Calu3 (cell line): ENCODE results near the gene TCERG1. TPM values are rescaled to one million over a fixed set of nuclear protein-coding genes. Genes with fewer than 3 reads are reported as not detected.
A peak's percentile ranks its signal among the peaks of the same experiment; 100 is the strongest.

Experiments
- BruUV-seq: library from RNA; stranded (reverse); fragments of 400-500 nt; replicated peaks from 2 replicates; lab custom pipeline; 2021; lab: Mats Ljungman, UMichigan
- CTCF ChIA-PET: fragments of 300-600 bp; sonication (Branson Sonifier 250); formaldehyde crosslinking; loops from one replicate; lab custom pipeline; 2022; ENCODE audit warnings: antibody characterized with exemption; lab: Charles Lee
- DNase-seq: peaks from one replicate; pipeline ENCODE4 v3.0.0; 2022
- H3K27ac Mint-ChIP-seq: one replicate; pipeline ENCODE4 v1.8.0; 2022; ENCODE audit warnings: mixed read lengths; ENCODE audit not compliant: unreplicated experiment
- H3K27me3 Mint-ChIP-seq: one replicate; pipeline ENCODE4 v1.8.0; 2022; ENCODE audit warnings: mixed read lengths; ENCODE audit not compliant: unreplicated experiment
- H3K36me3 Mint-ChIP-seq: one replicate; pipeline ENCODE4 v1.8.0; 2022; ENCODE audit warnings: mild to moderate bottlenecking, moderate library complexity, mixed read lengths; ENCODE audit not compliant: insufficient read depth, unreplicated experiment
- H3K4me1 Mint-ChIP-seq: one replicate; pipeline ENCODE4 v1.8.0; 2022; ENCODE audit warnings: mild to moderate bottlenecking, low read depth, mixed read lengths; ENCODE audit not compliant: unreplicated experiment
- H3K4me3 Mint-ChIP-seq: one replicate; pipeline ENCODE4 v1.8.0; 2022; ENCODE audit warnings: mild to moderate bottlenecking, low read depth, moderate library complexity, mixed read lengths; ENCODE audit not compliant: unreplicated experiment
- H3K9me3 Mint-ChIP-seq: one replicate; pipeline ENCODE4 v1.8.0; 2022; ENCODE audit warnings: low read depth, mixed read lengths; ENCODE audit not compliant: unreplicated experiment
- intact Hi-C: fragments of 100-400 bp; cut with micrococcal nuclease; formaldehyde crosslinking; loops from one replicate; pipeline ENCODE4 v1.10.0; 2022; ENCODE audit not compliant: unreplicated experiment
- total RNA-seq: library from RNA; stranded (reverse); gene quantifications from 2 replicates; pipeline ENCODE4 v1.2.3, GENCODE V29; 2022
- TF ChIP-seq, protein P1 (sequence below): fragments of 200-600 bp; IDR thresholded peaks from one replicate; pipeline ENCODE4 v1.8.0; 2022; ENCODE audit warnings: antibody characterized with exemption; ENCODE audit not compliant: unreplicated experiment

The TCERG1 gene
- total RNA-seq, 1 experiment from 2014 or later, result 133 TPM

DNA sequence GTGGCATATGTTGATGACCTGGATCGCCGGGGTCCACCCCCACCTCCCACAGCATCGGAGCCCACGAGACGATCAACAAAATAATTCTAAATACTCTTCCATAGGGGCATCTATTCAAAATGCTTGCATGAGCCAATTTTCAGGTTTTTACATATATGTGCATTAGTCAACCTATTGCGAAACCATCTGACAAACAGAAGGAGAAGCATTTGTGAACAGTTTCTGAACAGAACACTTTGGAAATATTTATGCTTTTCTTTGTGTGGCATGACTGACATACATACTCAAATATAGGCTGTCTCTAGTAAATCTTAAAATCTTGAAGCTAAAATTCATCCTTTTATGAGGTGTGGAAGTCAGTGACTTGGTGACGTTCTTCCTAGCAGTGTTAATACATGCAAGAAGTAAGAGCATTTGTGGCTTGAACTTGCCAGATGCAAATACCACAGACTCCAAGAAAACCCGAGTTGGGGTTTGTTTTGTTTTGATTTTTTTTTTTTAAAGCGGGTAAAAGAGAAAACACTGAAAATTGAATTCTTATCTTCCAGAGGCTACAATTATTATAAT, 63.5 kb downstream of the TCERG1 start:
- Mint-ChIP-seq H3K27ac (no peak overlapping the region), H3K4me3 (no peak overlapping the region), H3K36me3 (peaks cover 50% of the 10 kb centered on the region), H3K4me1 (no peaks in the 10 kb centered on the region), H3K9me3 (no peaks in the 10 kb centered on the region), H3K27me3 (no peaks in the 10 kb centered on the region)
- TF ChIP-seq, protein P1, sequence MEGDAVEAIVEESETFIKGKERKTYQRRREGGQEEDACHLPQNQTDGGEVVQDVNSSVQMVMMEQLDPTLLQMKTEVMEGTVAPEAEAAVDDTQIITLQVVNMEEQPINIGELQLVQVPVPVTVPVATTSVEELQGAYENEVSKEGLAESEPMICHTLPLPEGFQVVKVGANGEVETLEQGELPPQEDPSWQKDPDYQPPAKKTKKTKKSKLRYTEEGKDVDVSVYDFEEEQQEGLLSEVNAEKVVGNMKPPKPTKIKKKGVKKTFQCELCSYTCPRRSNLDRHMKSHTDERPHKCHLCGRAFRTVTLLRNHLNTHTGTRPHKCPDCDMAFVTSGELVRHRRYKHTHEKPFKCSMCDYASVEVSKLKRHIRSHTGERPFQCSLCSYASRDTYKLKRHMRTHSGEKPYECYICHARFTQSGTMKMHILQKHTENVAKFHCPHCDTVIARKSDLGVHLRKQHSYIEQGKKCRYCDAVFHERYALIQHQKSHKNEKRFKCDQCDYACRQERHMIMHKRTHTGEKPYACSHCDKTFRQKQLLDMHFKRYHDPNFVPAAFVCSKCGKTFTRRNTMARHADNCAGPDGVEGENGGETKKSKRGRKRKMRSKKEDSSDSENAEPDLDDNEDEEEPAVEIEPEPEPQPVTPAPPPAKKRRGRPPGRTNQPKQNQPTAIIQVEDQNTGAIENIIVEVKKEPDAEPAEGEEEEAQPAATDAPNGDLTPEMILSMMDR, result no peak
- BruUV-seq, result TSS peak; percentile 60
- DNase-seq, result no peak
- CTCF ChIA-PET, result interaction anchor here (0.7 kb wide), 1 partner anchor 249 kb away, joined by 4 read pairs; no protein-coding TSS in a partner anchor
- intact Hi-C loops, result no loop called here

DNA sequence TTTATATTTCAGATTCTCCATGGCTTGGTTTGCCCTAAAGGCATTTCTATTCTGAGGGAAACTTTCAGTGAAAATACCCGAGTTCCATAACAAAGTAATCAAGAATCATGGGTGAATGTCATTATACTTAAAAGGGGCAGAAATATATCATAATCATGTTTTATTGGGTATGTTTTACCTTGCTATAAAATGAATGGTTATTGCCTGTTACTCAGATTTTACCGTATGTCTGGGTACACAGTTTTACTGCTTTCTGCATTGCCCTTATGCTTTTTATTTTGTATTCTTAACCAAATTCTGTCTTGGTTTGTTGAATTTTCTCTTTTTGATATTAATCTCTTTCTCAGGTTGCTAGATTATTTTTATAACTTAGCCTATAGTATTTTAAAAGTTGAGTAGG, 66.3 kb downstream of the TCERG1 start:
- TF ChIP-seq, protein P1, result no peak
- H3K27me3 Mint-ChIP-seq, result no peaks in the 10 kb centered on the region
- DNase-seq, result no peak
- intact Hi-C loops, result no loop called here
- no peak overlapping the region for H3K27ac Mint-ChIP-seq
- no peaks in the 10 kb centered on the region for H3K4me1 Mint-ChIP-seq
- BruUV-seq, result no TSS peak
- H3K36me3 Mint-ChIP-seq, result peaks cover 33% of the 10 kb centered on the region
- no peaks in the 10 kb centered on the region for H3K9me3 Mint-ChIP-seq
- CTCF ChIA-PET, result no interaction called here
- H3K4me3 Mint-ChIP-seq, result no peak overlapping the region

DNA sequence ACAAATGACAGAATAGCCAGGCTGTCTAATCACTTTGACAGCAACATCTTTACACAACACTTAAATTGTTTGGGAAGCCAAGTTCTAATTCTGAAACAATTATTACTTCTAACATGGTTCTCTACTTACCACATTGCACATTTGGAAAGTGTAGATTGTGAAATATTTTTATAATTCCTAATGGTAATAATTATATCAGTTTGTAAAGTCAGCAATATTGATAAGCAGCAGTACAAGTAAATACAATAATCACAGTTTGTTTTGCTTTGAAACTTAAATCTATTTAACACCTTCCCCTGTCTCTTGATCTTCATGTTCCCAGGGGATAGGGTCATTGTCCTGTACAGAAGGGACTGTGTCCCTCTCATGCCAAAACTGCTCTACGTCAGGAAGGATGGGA, 67.4 kb downstream of the TCERG1 start:
- H3K27ac Mint-ChIP-seq, result no peak overlapping the region
- H3K9me3 Mint-ChIP-seq, result no peaks in the 10 kb centered on the region
- H3K4me3 Mint-ChIP-seq, result no peak overlapping the region
- DNase-seq, result no peak
- no peaks in the 10 kb centered on the region for H3K27me3 Mint-ChIP-seq
- CTCF ChIA-PET, result interaction anchor here (0.7 to 1.0 kb wide), 2 partner anchors 10 to 13 kb away, joined by 3 to 4 read pairs; no protein-coding TSS in a partner anchor
- intact Hi-C loops, result no loop called here
- H3K4me1 Mint-ChIP-seq, result no peaks in the 10 kb centered on the region
- TF ChIP-seq, protein P1, result no peak
- peaks cover 24% of the 10 kb centered on the region for H3K36me3 Mint-ChIP-seq
- no TSS peak for BruUV-seq

DNA sequence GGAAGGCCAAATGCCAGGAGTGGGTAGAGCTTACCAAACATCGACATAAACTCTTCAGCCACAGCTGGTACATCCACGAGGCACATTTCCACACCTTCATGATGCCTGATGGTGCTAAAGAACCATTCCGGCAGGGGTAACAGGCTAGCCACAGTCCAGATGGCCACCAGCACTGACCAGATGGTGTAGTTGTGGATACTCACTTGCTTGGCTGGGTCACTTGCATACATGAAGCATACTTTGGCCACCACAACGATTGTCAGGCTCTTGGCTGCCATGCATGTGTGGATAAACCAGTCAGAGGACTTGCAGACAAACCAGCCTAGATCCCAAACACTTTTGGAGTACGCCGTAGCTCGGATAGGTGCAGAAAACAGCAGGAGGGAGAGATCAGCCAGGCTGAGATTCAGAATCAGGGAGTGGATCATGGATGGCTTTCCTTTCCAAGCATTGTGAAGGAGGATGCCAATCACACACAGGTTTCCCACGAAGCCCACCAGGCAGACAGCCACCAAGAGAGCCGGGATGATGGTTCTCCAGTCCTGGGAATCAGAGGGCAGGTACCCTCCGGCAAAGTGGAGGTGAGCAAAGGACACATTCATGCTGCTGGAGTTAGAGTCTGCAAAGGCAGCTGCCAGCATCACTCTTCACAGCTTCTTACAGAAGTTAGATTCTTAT, 68.5 kb downstream of the TCERG1 start:
- no peak overlapping the region for H3K4me3 Mint-ChIP-seq
- peaks cover 14% of the 10 kb centered on the region for H3K36me3 Mint-ChIP-seq
- no peak overlapping the region for H3K27ac Mint-ChIP-seq
- no peaks in the 10 kb centered on the region for H3K27me3 Mint-ChIP-seq
- no TSS peak for BruUV-seq
- H3K9me3 Mint-ChIP-seq, result no peaks in the 10 kb centered on the region
- TF ChIP-seq, protein P1, result no peak
- no peak for DNase-seq
- CTCF ChIA-PET, result interaction anchor here (0.6 to 1.0 kb wide), 2 partner anchors 10 to 14 kb away, joined by 3 to 4 read pairs; no protein-coding TSS in a partner anchor
- H3K4me1 Mint-ChIP-seq, result peaks cover 4% of the 10 kb centered on the region
- intact Hi-C loops, result no loop called here
